HEK293 (cell line): Measurements from ENCODE around the gene TMEM205.

Experiments used
- CTCF ChIA-PET: fragments of 350-600 bp; formaldehyde crosslinking; extraction: SDS; loops from one replicate; lab custom pipeline; 2021; ENCODE audit warnings: antibody characterized with exemption; lab: Yijun Ruan, JAX
- POLR2A ChIA-PET: fragments of 300-600 bp; formaldehyde crosslinking; extraction: SDS; loops from one replicate; lab custom pipeline; 2020; ENCODE audit warnings: antibody characterized with exemption, inconsistent platforms; lab: Yijun Ruan, JAX
- H3K27ac ChIP-seq: fragments of 200-500 bp; sonication (Bioruptor generic); 2 replicates; pipeline ENCODE4 v1.5.1; 2014; ENCODE audit warnings: low read depth, low read length, control low read depth, inconsistent platforms; ENCODE audit errors: extremely low read depth
- H3K36me3 ChIP-seq, 2 experiments: fragments of 200-500 bp in 1 of 2; sonication (Bioruptor generic) in 1 of 2; 1 replicate in 1 of 2; 2 replicates in 1 of 2; pipeline ENCODE4 v1.5.1; 2014 to 2017; ENCODE audit warnings: inconsistent platforms in 2 of 2, low read length in 2 of 2; ENCODE audit not compliant: control insufficient read depth in 2 of 2, insufficient read depth in 1 of 2
- H3K4me1 ChIP-seq: fragments of 200-500 bp; sonication (Bioruptor generic); 2 replicates; pipeline ENCODE4 v1.5.1; 2014; ENCODE audit warnings: mild to moderate bottlenecking, low read length, inconsistent platforms; ENCODE audit not compliant: control insufficient read depth, insufficient read depth
- H3K4me3 ChIP-seq: 2 replicates; pipeline ENCODE4 v1.5.1; 2011; ENCODE audit warnings: low read depth, mild to moderate bottlenecking, control low read depth, low read length, moderate library complexity
- H3K9me3 ChIP-seq: fragments of 200-500 bp; sonication (Bioruptor generic); 2 replicates; pipeline ENCODE4 v1.5.1; 2014; ENCODE audit warnings: low read depth, low read length, inconsistent platforms; ENCODE audit not compliant: control insufficient read depth, insufficient read depth
- AEBP2 ChIP-seq: fragments of 450-650 bp; formaldehyde crosslinking; IDR thresholded peaks from 2 replicates; pipeline ENCODE4 v1.5.1; 2016; ENCODE audit warnings: missing biosample characterization, missing genetic modification characterization, borderline replicate concordance
- EGR2 ChIP-seq: fragments of 450-650 bp; formaldehyde crosslinking; IDR thresholded peaks from 2 replicates; pipeline ENCODE4 v1.5.1; 2016; ENCODE audit warnings: low read depth, missing biosample characterization, missing genetic modification characterization
- GLIS2 ChIP-seq: fragments of 450-650 bp; formaldehyde crosslinking; IDR thresholded peaks from 2 replicates; pipeline ENCODE4 v1.5.1; 2016; ENCODE audit warnings: missing biosample characterization, missing genetic modification characterization
- PRDM10 ChIP-seq: fragments of 450-650 bp; formaldehyde crosslinking; IDR thresholded peaks from 2 replicates; pipeline ENCODE4 v1.5.1; 2016; ENCODE audit warnings: missing biosample characterization, missing genetic modification characterization
- PRDM2 ChIP-seq: fragments of 450-650 bp; formaldehyde crosslinking; IDR thresholded peaks from 2 replicates; pipeline ENCODE4 v1.5.1; 2016; ENCODE audit warnings: missing biosample characterization, missing genetic modification characterization, borderline replicate concordance
- ZBTB17 ChIP-seq: fragments of 450-650 bp; formaldehyde crosslinking; IDR thresholded peaks from 2 replicates; pipeline ENCODE4 v1.5.1; 2016; ENCODE audit warnings: missing biosample characterization, missing genetic modification characterization
- ZEB2 ChIP-seq: fragments of 450-650 bp; formaldehyde crosslinking; IDR thresholded peaks from 2 replicates; pipeline ENCODE4 v1.5.1; 2016; ENCODE audit warnings: missing biosample characterization, missing genetic modification characterization
- ZFHX2 ChIP-seq: fragments of 450-650 bp; formaldehyde crosslinking; conservative IDR thresholded peaks from 2 replicates; pipeline ENCODE4 v1.5.1; 2016; ENCODE audit warnings: missing biosample characterization, missing genetic modification characterization
- ZNF155 ChIP-seq: fragments of 450-650 bp; formaldehyde crosslinking; IDR thresholded peaks from 2 replicates; pipeline ENCODE4 v1.5.1; 2016; ENCODE audit warnings: missing biosample characterization, missing genetic modification characterization
- ZNF184 ChIP-seq: fragments of 450-650 bp; IDR thresholded peaks from 2 replicates; pipeline ENCODE4 v1.5.1; 2018; ENCODE audit warnings: missing biosample characterization, mild to moderate bottlenecking, missing genetic modification characterization
- ZNF214 ChIP-seq: fragments of 450-650 bp; formaldehyde crosslinking; IDR thresholded peaks from 2 replicates; pipeline ENCODE4 v1.5.1; 2017; ENCODE audit warnings: missing biosample characterization, mild to moderate bottlenecking, missing genetic modification characterization, borderline replicate concordance
- ZNF274 ChIP-seq, 2 experiments: fragments of 200-500 bp in 1 of 2; fragments of 450-650 bp in 1 of 2; sonication (Bioruptor generic) in 1 of 2; formaldehyde crosslinking in 1 of 2; IDR thresholded peaks; 2 replicates each; pipeline versions ENCODE4 v1.5.1 to v1.6.1; 2014 to 2016; ENCODE audit warnings: borderline replicate concordance in 1 of 2, inconsistent platforms in 1 of 2, low read length in 1 of 2, missing biosample characterization in 1 of 2, missing genetic modification characterization in 1 of 2
- ZNF335 ChIP-seq: fragments of 450-650 bp; formaldehyde crosslinking; conservative IDR thresholded peaks from 2 replicates; pipeline ENCODE4 v1.5.1; 2016; ENCODE audit warnings: missing biosample characterization, missing genetic modification characterization
- ZNF558 ChIP-seq: fragments of 450-650 bp; formaldehyde crosslinking; IDR thresholded peaks from 2 replicates; pipeline ENCODE4 v1.5.1; 2016; ENCODE audit warnings: missing biosample characterization, missing genetic modification characterization
- ZNF561 ChIP-seq: fragments of 450-650 bp; IDR thresholded peaks from 2 replicates; pipeline ENCODE4 v1.5.1; 2018; ENCODE audit warnings: missing biosample characterization, missing genetic modification characterization, borderline replicate concordance
- ZNF571 ChIP-seq: fragments of 450-650 bp; formaldehyde crosslinking; IDR thresholded peaks from 2 replicates; pipeline ENCODE4 v1.5.0; 2017; ENCODE audit warnings: missing biosample characterization, missing genetic modification characterization
- ZNF629 ChIP-seq: fragments of 450-650 bp; formaldehyde crosslinking; IDR thresholded peaks from 2 replicates; pipeline ENCODE4 v1.5.1; 2017; ENCODE audit warnings: missing biosample characterization, missing genetic modification characterization
- ZNF670 ChIP-seq: fragments of 450-650 bp; formaldehyde crosslinking; IDR thresholded peaks from 2 replicates; pipeline ENCODE4 v1.5.1; 2016; ENCODE audit warnings: missing biosample characterization, missing genetic modification characterization, low read depth
- ZNF707 ChIP-seq: fragments of 450-650 bp; formaldehyde crosslinking; IDR thresholded peaks from 2 replicates; pipeline ENCODE4 v1.5.1; 2016; ENCODE audit warnings: missing biosample characterization, missing genetic modification characterization
- ZNF785 ChIP-seq: fragments of 450-650 bp; formaldehyde crosslinking; IDR thresholded peaks from 2 replicates; pipeline ENCODE4 v1.5.1; 2016; ENCODE audit warnings: missing biosample characterization, missing genetic modification characterization
- TF ChIP-seq, protein P1 (sequence below): fragments of 450-650 bp; formaldehyde crosslinking; IDR thresholded peaks from 2 replicates; pipeline ENCODE4 v1.5.1; 2016; ENCODE audit warnings: missing biosample characterization, missing genetic modification characterization

The TMEM205 gene

GRCh38 chr19:11339254-11340098 lies 6.6 kb downstream of the TMEM205 start, which contains the start of gene RAB3D (continued):
- TF ChIP-seq AEBP2 (tag by site-specific recombination) (no peak), GLIS2 (tag by site-specific recombination) (peak; percentile 58), ZNF184 (tag by site-specific recombination) (0 out of 2 replicates have a peak, but pooled peaks have one; percentile 30), ZNF561 (tag by site-specific recombination) (0 out of 2 replicates have a peak, but pooled peaks have one; percentile 61), ZFHX2 (tag by site-specific recombination) (peak; percentile 94), ZNF571 (tag by site-specific recombination) (no peak), ZEB2 (tag by site-specific recombination) (0 out of 2 replicates have a peak, but pooled peaks have one; percentile 8), ZNF707 (tag by site-specific recombination) (no peak), ZNF785 (tag by site-specific recombination) (no peak), PRDM2 (tag by site-specific recombination) (no peak), ZNF214 (tag by site-specific recombination) (no peak), ZNF274 (IDR thresholded peaks at IDR 0.05; ENCODE audit: low read length) (no peak), ZNF274 (tag by site-specific recombination; IDR thresholded peaks at IDR 0.05; ENCODE audit: borderline replicate concordance) (no peak)
- TF ChIP-seq, protein P1, sequence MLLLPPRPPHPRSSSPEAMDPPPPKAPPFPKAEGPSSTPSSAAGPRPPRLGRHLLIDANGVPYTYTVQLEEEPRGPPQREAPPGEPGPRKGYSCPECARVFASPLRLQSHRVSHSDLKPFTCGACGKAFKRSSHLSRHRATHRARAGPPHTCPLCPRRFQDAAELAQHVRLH (tag by site-specific recombination) = peak; percentile 18; the same call in 1 of the 2 replicates
- TF ChIP-seq, all 188 proteins: peak for 25

- ChIA-PET POLR2A (interaction anchor here (0.6 to 2.2 kb wide), 4 partner anchors 8 to 453 kb away, joined by 3 to 12 read pairs (median 4); partner anchors contain the start of gene SWSAP1), CTCF (interaction anchor here (0.5 to 0.6 kb wide), 2 partner anchors 19 to 511 kb away, joined by 3 read pairs; no protein-coding TSS in a partner anchor)
- Histone ChIP-seq H3K4me1 (no peaks in the 10 kb centered on the region), H3K9me3 (no peaks in the 10 kb centered on the region), H3K36me3 (peaks cover 0 to 39% of the 10 kb centered on the region in 2 experiments; a peak in 2 of 3 replicates), H3K27ac (no peak overlapping the region; the same call in 1 of the 2 replicates), H3K4me3 (peak overlapping the region; percentile 46)
- no peak for TF ChIP-seq ZNF558 (tag by site-specific recombination)
- TF ChIP-seq ZNF670 (tag by site-specific recombination) = no peak
- peak; percentile 93 for TF ChIP-seq EGR2 (tag by site-specific recombination)
- TF ChIP-seq ZFHX2 (tag by site-specific recombination) = peak; percentile 95
- TF ChIP-seq ZNF335 (tag by site-specific recombination) = peak; percentile 78
- TF ChIP-seq PRDM10 = peak; percentile 53
- no peak for TF ChIP-seq ZBTB17 (tag by site-specific recombination)
- TF ChIP-seq ZNF155 (tag by site-specific recombination) = no peak
- TF ChIP-seq ZNF629 (tag by site-specific recombination) = no peak
Observed at GRCh38 chr19:11338569-11339253, 7.4 kb downstream of the TMEM205 start.
